SU-DHL-6 (cell line): ENCODE measurements around the gene PPP1R14C.

Experiments
- CTCF ChIP-seq: fragments of 200-600 bp; sonication (generic); IDR thresholded peaks from one replicate; pipeline ENCODE4 v1.5.1; 2017; ENCODE audit warnings: antibody characterized with exemption, mild to moderate bottlenecking, low read length, moderate library complexity; ENCODE audit not compliant: insufficient read depth, poor library complexity, severe bottlenecking
- EZH2phosphoT487 ChIP-seq: fragments of 200-600 bp; sonication (generic), shearing (Covaris generic); conservative IDR thresholded peaks from 2 replicates; pipeline ENCODE4 v1.6.1; 2018; ENCODE audit warnings: mild to moderate bottlenecking, antibody characterized with exemption, low read length, moderate library complexity, mixed read lengths

- TF ChIP-seq CTCF, result no peak
- TF ChIP-seq EZH2phosphoT487, result no peak
Observed at GRCh38 chr6:150204705-150205472, 62.0 kb downstream of the PPP1R14C start.
